ENCODE data around the gene LRP1B. TPM values are rescaled to one million over a fixed set of nuclear protein-coding genes. Genes with fewer than 3 reads are reported as not detected.

The LRP1B gene
- total and polyA plus RNA-seq, 8 donors, result 0.03 to 1.6 (median 0.84) TPM

DNA sequence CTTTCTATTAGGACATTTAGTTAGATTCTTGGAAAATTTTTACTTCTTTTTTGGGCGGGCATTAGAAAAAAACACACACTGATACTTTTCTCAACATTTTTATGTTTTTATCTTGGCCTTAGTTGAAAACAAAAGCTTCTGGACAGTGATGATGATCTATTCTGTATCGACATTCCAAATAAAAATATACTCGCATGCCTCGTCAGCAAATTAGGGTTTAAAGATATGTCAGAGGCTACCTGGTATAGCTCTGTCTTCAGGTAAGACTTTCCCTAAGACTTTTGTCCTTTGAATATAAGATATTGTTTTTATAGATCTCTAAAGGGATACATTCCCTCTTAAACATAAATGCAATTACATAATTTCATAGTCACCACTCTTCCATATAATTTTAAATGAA is 816.8 kb downstream of the LRP1B start:
- intact Hi-C loops (cut with DNase I), result no loop called here
- Histone ChIP-seq H3K36me3 (no peaks in the 10 kb centered on the region), H3K27ac (no peak overlapping the region), H3K27me3 (no peaks in the 10 kb centered on the region), H3K4me3 (no peak overlapping the region), H3K4me1 (no peaks in the 10 kb centered on the region), H3K9me3 (peaks cover 0 to 4% of the 10 kb centered on the region in 2 donors)
- no peak for DNase-seq
- ATAC-seq, result no peak
- TF ChIP-seq CTCF (IDR thresholded peaks at IDR 0.05), result no peak

DNA sequence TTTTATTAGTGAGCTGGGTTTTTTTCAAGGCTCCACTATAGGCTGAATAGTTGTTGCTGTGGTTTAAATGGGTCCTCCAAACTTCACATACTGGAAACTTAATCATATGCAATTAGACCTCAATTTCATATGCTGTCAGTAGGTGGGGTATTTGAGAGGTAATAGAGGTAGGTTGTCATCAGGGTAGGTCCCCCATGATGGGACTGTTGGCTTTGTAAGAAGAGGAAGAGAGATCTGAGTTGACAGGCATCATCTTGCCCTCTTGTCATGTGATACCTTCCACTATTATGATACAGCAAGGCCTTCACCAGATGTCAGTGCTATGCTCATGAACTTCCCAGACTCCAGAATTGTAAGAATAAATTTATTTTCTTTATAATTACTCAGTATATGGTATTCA is 819.4 kb downstream of the LRP1B start:
- Histone ChIP-seq H3K9me3 (peaks cover 0 to 4% of the 10 kb centered on the region in 2 donors), H3K27ac (no peak overlapping the region), H3K4me1 (no peaks in the 10 kb centered on the region), H3K36me3 (no peaks in the 10 kb centered on the region), H3K27me3 (no peaks in the 10 kb centered on the region), H3K4me3 (no peak overlapping the region)
- intact Hi-C loops (cut with DNase I), result no loop called here
- no peak for ATAC-seq
- TF ChIP-seq CTCF (IDR thresholded peaks at IDR 0.05), result no peak
- DNase-seq, result no peak

DNA sequence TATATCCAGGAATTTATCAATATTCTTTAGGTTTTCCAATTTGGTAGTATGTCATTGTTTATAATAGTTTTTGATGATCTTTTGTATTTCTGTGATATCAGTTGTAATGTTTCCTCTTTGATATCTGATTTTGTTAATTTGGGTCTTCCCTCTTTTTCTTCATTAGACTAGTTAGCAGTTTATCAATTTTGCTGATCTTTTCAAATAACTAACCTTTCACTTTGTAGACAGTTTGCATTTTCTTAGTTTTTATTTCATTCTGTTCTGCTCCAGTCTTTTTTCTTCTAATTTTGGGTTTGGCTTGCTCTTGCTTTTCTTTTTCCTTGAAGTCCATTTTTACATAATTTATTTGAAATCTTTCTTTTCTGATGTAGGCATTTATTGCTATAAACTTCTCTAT is 824.4 kb downstream of the LRP1B start:
- Histone ChIP-seq H3K4me3 (no peak overlapping the region), H3K27ac (no peak overlapping the region), H3K27me3 (no peaks in the 10 kb centered on the region), H3K9me3 (peaks cover 0 to 8% of the 10 kb centered on the region in 2 donors), H3K4me1 (no peaks in the 10 kb centered on the region), H3K36me3 (no peaks in the 10 kb centered on the region)
- no peak for TF ChIP-seq CTCF (IDR thresholded peaks at IDR 0.05)
- DNase-seq (no peak), ATAC-seq (no peak)
- intact Hi-C loops (cut with DNase I), result no loop called here

GRCh38 chr2:141301551-141301950 is 829.3 kb downstream of the LRP1B start:
- Histone ChIP-seq H3K4me1 (no peaks in the 10 kb centered on the region), H3K36me3 (no peaks in the 10 kb centered on the region), H3K4me3 (no peak overlapping the region), H3K27me3 (no peaks in the 10 kb centered on the region), H3K9me3 (peaks cover 0 to 8% of the 10 kb centered on the region in 2 donors), H3K27ac (no peak overlapping the region)
- intact Hi-C loops (cut with DNase I), result no loop called here
- ATAC-seq (no peak), DNase-seq (no peak)
- no peak for TF ChIP-seq CTCF (IDR thresholded peaks at IDR 0.05)

DNA sequence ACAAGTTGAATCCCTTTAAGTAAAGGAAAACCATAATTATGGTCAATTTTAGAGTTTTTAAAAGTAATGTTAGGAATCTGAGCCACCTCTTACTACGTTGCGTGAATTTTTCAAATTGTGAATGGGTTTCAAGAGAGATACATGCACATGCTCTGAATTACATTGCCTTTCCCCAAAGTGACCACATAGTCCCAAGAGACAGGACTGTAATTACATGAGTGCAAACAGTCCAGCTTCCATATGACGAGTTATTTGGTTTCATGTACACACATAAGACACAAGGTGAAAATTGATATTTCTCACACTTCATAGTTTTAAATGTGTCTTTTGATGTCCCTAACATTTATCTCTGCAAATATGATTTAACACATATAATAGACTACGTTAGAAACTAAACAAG is 850.8 kb downstream of the LRP1B start:
- Histone ChIP-seq H3K27ac (no peak overlapping the region), H3K9me3 (peaks cover 0 to under 1% of the 10 kb centered on the region in 2 donors), H3K27me3 (no peaks in the 10 kb centered on the region), H3K36me3 (no peaks in the 10 kb centered on the region), H3K4me1 (no peaks in the 10 kb centered on the region), H3K4me3 (no peak overlapping the region)
- no peak for TF ChIP-seq CTCF (IDR thresholded peaks at IDR 0.05)
- DNase-seq (no peak), ATAC-seq (no peak)
- intact Hi-C loops (cut with DNase I), result no loop called here

All from left lung (tissue), 10 donors.